Stimulated activated CD4-positive, alpha-beta T cell treated with anti-CD3 and anti-CD28 coated beads, Interleukin-1b, Interleukin-23, amount 100 ng/mL, for 4 hours (primary cell): Measurements from ENCODE around the gene SGMS1.
"Not testable (repeated sequence)": the region's sequence is repeated elsewhere in the genome, so short reads cannot be mapped to it uniquely, and the experiment has no call there.

Experiments used
- DNase-seq, 2 donors: peaks; one replicate each; pipeline ENCODE4 v3.0.0-alpha.2; 2020; ENCODE audit warnings: low read depth in 2 of 2

SGMS1 gene

DNA sequence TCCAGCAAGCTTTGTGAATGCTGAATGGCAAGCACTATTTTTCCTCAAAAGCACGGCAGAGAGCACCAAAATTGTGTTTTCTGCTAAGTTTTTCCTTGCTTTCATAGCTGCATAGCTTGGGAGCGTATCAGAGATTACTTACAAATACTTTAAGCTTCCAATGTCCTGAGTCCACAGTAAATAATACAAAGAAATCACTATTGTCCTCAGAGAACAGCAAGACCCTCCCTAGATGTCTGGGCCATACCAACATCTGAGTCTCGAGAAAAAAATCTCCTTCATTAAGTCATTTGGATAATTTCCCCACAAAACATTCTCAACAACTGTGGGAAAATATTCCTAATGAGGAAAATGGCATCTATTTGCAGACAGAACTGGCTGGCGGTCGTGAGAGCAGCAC, 41.7 kb downstream of the SGMS1 start:
- no peak for DNase-seq

DNA sequence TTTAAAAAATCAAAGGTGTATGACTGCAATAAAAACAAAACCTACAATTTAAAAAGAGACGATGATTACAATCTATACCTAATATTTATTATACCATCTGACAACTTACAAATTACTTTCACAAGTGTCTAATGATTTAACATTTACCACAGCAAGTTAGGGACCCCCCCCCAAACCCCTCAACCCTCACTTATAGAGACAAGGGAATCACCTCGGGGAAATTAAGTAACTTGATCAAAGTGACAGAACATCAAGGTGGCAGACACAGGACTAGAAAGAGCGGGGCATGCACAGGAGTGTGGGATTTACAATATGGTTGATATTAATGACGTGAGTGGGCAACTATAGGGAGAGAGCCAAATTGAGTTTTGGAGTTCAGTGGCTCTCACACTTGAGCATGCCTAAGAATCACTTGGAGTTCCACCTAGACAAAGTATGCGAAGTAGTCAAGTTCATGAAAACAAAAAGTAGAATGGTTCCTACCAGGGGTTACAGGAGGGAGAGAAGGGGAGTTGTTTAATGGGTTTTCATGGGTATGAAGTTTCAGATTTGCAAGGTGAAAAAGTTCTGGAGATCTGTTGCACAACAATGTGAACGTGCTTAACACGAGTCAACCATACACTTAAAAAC, 43.4 kb downstream of the SGMS1 start:
- no peak for DNase-seq

DNA sequence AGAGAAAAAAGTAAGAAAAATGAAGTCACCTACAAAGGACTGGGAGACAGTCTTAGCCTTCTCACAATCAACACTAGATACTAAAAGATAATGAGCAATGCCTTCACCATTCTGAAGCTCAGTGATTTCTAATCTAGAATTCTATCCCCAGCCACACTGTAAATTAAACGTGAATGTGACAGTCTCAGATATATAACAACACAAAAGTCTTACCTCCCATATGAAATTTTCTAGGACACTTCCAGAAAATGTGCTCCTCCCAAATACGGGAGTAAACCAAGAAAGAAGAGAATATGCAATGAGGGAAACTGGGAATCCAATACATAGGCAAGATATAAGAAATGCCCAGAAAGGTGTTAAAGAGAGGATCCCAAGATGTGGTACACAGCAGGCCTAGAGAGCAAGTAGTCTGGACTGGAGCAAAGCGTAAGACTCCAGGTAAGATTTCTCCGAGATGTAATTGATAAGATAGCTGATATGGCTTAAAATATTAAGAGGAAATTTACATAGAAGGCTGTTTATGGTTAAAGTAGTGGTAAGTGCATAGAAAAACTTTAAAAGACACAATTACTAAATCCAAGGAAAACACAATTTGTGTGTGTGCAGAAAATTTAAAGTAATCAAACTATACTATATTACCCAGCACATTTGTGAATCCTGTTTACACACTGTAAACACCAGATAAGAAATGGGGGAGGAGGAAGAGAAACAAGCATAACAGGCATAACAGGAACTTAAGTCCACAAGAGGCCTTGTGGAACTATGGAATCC, 44.1 kb downstream of the SGMS1 start:
- DNase-seq: no peak

DNA sequence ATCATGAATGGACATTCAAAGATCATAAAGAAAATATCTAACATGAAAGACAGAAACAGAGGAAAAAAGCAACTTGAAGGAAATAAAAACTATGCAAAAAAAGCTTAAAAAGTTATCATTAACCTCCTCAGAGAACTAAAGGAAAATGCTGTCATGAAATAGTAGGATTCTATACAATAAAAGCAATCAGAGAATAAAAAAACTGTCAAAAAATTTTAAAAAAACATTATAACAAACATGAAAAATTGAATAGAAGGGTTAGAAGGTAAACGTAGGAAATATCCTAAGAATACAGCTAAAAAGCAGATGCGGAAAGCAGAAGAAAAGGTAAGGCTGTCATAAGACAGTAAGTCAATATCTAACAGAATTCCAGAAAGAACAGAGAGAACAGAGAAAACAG, 44.8 kb downstream of the SGMS1 start:
- no peak for DNase-seq

DNA sequence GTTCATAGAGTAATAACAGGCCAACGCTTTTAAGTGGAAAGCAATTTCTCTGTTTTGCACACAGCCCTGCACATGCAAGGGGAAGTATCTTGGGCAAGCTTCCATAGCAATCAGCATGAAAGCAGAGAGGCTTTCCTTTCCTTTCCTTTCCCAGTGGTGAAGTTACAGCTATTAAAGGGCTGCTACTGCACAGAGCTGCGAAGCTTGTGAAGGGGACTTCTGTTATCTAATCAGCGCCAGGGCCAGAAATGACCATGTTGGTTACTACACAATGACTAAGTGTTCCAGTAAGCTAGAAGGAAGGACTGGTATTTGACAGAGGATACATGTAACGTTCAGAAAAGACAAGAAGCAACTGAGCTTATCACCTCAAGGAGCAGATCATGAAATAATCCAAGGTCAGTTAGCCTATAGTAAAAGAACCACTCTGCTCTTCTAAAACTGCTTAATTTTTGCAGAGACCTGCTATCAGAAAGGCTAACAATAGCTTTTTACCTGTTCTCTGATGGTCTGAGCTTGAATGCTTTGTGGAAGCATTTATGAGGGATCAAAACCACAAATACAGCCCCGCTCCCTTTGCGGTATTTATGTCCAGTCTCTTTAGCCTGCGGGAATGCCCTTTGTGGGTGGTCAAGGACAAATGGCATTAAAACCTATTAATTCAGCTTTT, 45.9 kb downstream of the SGMS1 start:
- no peak for DNase-seq

DNA sequence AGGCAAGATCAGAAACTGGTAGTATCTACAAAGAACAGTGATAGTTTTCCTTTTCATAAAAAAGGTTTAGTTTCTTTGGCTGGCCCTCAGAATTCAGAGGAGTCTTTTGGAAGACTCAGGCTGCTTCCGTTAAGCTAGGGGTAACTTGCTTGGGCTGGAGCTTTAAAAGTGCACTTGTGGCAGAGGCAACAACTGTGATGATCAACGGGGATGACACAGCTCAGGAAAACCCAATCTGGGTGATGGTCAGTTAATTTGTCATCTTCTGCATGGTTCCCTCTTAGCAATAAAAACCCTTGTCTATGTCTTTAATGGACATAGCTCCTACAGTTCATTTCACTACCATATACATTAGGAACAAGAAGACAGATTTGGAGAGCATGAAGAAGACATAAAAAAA, 46.7 kb downstream of the SGMS1 start:
- DNase-seq: no peak

DNA sequence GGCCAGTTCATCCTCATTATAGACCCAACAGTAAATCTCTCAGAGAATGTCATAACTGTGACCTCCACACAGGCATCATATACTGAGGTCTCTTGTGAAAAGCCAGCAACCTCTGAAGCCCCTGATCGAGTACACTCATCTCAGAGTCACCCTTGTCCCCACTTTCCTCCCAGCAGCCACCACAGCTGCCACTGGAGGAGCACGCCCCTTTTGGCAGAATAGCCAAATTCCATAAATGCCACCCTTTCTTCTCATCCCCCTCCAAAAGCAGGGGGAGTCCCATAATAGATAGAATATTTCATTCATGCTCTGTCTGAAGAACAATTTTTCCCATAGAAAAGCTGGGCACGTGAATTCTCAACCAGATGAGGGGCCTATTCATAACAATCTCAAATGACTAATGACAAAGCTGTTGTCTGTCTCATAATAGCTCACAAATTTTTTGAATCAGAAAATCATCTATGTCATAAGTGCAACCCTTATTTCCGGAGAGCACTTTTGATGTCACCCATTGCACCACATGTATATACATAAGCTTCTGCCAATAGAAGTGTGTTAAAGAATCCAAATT, 47.4 kb downstream of the SGMS1 start:
- no peak for DNase-seq

DNA sequence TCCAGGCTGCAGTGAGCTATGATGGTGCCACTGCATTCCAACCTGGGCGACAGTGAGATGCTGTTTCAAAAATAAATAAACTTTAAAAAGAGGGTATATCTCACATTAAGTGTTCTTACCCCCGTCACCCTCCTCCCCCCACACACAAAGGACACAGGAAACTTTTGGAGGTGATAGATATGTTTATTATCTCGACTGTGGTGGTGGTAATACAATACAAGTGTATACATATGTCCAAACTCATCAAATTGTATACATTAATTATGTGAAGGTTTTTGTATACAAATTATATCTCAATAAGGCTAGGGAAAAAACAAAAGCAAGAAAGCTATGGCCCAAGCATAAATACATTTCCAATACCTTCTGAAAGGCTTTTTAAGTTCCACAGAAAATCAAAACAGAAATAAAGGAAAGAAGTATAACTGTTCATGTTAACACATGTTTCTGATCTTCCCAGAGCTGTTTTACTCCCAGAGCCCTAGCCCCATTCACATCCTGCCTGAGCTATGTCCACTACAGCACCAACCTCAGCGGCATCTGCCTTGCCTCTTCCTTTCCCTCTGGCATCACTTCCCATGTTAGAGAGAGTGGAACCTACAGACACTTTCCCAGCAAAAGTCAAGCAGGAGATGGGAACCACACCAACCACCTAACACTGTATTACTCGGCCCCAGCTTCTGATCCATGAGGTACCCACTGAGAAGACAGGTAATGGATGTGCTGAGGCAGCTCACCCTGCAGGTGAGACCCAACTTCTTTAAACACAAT, 48.1 kb downstream of the SGMS1 start:
- DNase-seq: no peak

DNA sequence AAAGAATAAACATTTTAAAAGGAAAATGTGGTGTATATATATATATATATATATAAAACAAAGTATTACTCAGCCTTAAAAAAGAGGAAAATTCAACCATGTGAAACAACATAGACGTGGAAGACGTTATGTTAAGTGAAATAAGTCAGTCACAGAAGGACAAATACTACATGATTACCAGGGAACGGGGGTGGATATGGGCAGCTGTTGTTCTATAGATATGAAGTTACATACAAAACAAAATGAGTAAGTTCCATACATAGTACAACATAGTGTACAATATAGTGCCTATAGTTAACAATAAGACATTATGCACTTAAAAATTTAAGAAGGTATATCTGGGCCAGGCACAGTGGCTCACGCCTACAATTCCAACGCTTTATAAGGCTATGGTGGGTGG, 48.8 kb downstream of the SGMS1 start:
- no peak for DNase-seq

DNA sequence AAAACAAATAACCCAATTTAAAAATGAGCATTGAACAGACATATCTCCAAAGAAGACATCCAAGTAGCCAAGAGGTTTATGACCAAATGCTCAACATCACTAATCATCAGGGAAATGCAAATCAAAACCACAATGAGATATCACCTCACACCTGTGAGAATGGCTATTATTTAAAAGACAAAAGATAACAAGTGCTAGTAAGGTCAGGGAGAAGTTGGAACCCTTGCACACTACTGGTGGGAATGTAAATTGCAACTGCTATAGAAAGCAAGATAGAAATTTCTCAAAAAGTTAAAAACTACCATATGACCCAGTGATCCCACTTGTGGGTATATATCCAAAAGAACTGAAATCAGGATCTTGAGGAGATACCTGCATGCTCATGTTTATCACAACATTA, 49.5 kb downstream of the SGMS1 start:
- no peak for DNase-seq

DNA sequence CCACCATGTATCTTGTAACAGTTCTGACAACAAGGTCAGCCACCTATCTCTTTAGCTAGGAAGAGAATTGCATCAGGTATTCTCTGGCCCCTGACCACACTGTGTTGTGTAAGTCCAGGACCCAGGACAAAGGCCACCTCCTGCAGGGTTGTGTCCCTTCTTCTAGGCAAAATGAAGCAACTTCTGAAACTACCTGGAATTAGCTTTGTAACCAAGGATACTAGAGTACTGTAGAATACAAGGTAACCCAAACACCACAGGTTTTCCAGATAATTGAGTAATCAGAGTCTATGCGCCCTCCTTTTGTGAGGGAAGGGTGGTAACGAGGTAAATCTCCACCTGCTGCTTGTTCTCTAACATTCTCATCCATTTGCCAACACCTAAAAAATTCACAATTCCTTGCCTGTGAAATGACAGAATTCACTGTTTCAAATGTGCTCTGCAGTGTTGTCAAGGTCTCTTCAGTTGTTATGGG, 51.7 kb downstream of the SGMS1 start:
- no peak for DNase-seq

DNA sequence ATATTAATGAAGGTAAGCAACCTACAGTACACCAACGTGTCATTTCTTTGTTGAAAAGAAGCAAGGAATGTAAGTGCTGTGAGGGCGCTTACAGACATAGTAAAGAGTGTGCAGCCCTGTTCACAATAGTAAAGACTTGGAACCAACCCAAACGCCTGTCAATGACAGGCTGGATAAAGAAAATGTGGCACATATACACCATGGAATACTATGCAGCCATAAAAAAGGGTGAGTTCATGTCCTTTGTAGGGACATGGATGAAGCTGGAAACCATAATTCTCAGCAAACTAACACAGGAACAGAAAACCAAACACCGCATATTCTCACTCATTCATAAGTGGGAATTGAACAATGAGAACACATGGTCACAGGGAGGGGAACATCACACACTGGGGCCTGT, 55.0 kb downstream of the SGMS1 start:
- not testable (repeated sequence) for DNase-seq

DNA sequence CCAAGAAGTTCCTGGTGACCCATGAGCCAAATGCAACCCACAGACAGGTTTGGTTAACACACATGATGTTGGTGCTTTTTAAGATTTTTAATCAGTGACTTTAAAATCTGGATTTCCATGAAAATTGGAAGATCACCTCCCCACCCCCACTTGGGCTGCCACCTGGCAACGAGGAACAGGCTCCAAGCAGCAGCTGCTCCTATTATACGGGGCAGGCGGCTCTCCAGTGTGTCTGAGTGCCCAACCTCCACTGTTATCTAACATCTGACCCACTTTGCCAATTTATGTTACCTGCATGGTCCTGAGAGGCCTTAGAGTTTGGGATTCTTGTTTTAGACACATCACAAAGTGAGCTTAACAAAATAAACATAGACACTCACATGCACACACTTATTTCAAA, 56.4 kb downstream of the SGMS1 start:
- DNase-seq: no peak

DNA sequence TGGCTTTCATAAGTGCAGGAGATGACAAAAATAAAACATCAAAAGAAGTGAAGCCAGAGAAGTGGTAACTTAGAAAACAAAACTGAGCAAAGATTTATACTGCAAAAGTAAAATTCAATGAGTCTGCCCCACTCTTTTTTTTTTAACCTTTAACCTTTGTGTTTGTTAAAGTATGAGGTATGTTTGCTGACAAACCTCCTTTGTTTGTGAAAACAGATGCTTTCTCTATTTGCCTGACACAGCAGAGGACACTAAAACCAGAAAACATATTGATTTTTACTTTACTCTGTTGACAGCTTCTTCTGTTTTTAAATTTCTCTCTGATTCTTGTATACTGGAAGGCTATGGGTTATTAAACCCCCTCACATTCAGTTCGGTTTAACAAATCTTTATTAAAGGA, 57.6 kb downstream of the SGMS1 start:
- DNase-seq: no peak

DNA sequence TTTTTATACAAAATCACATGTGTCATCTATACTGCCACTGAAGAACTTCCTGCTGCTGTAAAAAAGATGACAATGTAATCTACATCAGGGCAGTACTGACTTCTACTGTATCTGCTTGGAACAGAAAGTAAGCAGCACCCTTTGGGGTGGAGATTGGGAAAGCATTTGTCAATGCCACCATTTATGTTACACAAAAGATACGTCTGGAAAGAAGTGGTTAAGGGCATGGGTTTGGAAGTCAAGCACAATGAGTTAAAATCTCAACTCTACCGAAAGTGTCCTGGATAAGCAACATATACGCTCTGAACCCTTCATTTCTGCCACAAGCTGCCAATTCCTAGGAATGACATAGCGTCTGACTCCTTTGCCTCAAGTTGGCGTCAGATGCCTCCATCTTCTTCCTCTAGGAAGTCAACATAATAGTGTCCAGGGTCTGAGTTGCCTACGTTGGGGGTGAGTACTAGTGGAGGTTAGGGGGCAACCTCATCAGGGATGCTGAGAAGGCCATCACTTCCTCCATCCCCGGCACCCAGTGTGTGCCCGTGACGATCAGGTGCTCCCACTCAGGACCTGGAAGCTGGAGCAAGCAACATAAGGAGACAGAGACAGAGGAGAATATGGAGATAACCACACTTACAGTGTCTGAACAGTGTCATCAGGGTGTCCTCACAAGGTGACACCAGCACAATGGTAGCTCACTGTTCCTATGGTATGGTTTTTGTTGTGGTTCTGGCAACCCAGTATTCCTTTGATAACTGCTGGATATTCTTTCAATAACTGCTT, 58.3 kb downstream of the SGMS1 start:
- DNase-seq: no peak

DNA sequence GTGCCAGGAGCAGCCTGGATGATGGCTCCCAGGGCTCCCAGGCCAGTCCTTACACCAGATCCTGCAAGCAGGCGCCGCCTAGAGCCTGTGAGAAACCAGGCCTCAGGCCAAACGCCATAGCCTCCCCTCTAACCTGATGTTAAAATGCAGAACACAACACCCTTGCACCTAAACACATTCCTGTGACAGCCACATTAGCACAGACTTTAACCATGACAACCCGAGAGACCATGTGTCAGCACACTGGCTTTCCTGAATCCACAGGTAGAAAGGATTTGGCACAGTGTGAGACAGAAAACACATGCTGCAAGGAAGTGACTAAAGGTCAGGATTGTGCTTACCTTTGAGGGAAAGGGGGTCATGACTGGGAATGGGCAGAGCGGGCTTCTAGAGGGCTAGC, 59.9 kb downstream of the SGMS1 start:
- DNase-seq: no peak

DNA sequence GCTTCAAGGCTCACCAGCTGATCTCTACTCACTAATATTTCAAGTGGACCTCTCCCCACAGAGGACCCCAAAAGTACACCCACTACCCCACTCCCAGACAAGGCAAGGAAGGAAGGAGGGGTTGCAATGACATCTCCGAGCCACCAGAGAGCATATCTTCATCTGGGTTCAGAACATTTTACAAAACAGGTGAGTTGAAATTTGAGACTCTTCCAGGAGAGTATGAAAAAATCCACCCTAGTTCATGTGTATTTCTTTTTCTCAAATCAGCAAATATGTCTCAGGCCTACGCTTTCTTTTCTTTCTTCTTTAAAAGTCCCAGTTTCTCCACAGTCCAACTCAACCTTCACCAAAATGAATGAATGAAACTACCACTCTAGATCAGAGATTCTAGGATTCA, 61.9 kb downstream of the SGMS1 start:
- no peak for DNase-seq

DNA sequence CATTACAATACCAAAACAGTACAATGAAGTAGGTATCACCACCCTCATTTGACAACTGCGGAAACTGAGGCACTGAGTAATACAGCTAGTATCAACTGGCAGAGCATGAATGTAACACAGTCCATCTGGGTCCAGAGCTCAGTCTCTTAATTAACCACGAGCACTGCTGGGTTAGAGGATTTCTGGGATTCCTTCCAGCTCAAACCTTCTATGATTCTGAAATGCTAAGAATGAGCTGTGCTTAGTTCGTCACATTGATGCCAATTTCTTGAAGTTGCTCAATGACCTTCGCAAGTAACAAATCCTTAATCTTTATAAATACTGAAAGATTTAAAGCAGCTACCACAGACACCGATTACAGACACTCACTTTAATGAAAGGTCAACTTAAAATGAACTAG, 62.5 kb downstream of the SGMS1 start:
- DNase-seq: no peak

DNA sequence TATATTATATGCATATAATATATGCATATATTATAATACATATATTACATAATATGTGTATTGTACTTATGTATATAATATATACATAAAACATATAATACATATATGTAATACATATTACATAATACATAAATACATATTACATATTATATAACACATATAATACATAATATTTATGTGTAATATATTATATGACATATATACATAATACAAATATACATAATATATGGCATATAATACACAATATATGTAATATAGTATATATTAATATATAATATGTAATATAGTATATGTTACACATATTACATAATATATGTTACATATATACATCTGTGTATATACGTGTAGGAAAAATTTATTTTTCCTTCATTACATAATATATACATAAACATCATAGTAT, 63.4 kb downstream of the SGMS1 start:
- DNase-seq: no peak

DNA sequence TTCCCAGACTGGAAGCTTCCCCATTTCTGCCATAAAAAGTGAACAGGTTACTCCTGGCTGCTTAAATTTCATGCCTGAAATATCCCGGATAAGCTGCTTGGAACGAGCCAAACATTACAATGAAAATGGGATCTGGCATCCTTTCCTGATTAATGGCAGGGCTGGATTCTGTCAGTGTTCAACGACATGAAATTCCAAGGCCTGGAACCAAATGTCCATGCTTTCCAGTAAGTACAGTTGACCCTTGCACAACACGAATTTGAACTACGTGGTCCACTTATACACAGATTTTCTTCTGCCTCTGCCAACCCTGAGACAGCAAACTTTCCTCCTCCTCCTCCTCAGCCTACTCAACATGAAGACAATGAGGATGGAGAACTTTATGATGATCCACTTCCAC, 65.4 kb downstream of the SGMS1 start:
- DNase-seq: no peak

DNA sequence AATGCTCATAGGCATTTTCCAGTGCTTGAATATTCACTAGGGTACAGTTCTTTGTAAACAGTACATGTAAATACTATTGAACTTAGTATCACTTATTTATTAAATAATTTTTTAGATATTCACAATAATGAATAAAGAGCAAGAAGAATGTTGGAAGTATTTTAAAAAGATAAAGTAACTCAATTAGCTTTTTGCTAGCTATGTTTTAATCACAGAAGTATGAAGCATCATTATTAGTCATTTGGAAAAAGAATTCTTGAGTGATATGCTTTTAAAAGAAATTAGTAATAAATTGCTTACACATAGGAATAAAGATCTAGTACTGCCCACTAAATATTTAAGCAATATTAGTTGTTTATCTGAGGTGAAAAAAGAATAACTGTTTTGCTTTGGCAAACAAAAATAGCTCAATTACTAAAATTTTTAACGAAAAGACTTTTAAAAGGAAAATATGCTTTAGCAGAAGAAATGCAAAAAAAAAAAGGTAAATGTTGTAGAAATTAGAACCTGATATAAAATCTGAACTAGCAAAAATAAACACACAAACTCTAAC, 66.5 kb downstream of the SGMS1 start:
- DNase-seq: no peak
